Hippocampal formation (tissue), 2 donors: ENCODE data around the gene CCNI2.
"Not testable (repeated sequence)": the region's sequence is repeated elsewhere in the genome, so short reads cannot be mapped to it uniquely, and the experiment has no call there.

Experiments
- DNase-seq, 2 donors: peaks; one replicate each; lab custom pipeline; 2025; lab: John Stamatoyannopoulos, UW

Gene CCNI2

GRCh38 chr5:132779961-132780360 is 32.7 kb downstream of the CCNI2 start:
- DNase-seq: peak; percentile 71 to 80

DNA sequence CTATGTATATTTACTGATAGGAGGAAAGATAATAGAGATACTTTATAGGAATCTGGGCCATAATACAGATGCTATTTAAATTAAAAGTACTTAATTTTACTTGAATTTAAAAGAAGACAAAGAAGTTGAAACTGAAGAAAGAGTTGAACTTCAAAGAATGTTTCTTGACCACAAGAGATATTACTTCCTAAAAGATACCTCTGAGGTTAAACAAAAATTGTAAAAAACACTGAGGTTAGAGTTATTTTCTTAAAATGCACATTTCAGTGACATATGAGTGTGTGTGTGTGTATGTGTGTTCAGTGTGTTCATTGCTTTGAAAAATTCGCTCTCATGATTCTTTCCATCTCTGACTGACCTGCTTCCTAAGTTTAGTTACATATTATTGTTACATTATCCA is 33.4 kb downstream of the CCNI2 start:
- no peak for DNase-seq

- no peak for DNase-seq
Measured at GRCh38 chr5:132781029-132781428, 33.8 kb downstream of the CCNI2 start.

DNA sequence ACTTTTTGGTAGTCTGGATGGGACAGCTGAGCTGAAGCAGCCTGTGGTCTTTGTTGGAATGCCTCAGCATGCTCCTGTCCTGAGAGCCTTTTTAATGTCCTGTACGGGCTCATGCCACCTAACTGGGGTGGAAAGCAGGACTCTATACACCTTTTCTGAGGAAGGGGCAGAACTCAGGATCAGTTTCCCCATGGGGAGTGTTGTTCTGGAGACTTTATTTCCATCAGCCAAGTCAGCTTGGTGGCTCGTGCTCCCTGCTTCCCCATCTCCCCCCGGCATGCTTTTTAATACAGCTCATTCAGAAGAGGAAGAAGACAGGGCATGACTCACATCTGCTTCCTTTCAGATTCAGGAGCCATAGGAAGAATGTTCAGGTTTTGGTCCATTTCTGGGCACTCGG is 34.9 kb downstream of the CCNI2 start:
- peak in 1 of 2 donors; percentile 51 for DNase-seq

- no peak for DNase-seq
Measured at GRCh38 chr5:132785365-132785764, 38.1 kb downstream of the CCNI2 start.

DNA sequence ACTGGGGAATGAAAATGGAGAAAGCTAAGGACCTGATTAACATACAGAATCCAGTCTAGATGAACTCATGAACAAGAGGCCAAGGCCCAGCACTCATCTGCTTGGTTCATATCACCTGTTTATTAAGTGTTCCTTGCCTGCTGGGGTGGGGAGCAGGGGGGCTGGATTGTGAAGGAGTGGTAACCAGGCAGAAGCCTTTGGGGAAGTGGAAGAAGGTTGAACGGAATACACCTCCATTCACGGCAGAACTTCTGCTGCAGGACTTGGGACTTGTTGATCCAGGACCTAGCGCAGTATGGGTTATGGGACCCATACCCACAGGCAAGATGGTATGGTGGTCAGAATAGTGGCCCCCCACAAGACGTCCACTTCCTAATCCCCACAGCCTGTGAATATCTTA is 38.6 kb downstream of the CCNI2 start:
- DNase-seq: no peak

GRCh38 chr5:132787076-132787475 is 39.9 kb downstream of the CCNI2 start:
- DNase-seq: no peak

DNA sequence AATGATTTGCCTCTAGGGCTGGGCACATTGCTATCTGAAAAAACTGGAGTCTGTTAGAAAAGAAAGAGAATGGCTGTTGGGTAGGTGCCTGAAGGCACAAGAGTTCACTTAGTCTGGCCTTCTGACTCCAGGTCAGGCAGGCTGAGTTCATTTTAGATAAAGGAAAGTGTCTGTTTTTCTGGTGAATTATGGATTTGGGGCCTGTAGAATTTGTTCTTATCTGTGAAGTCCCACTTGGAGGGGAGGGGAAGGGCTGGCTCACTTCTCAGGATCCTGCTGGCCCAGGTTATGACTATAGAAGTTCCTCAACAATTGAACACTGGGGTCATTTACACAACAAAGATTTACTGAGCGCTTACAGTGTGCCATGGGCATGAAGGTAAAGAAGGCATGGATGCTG is 41.3 kb downstream of the CCNI2 start:
- no peak for DNase-seq

GRCh38 chr5:132788990-132789886 is 42.0 kb downstream of the CCNI2 start:
- no peak for DNase-seq

GRCh38 chr5:132790201-132790865 is 43.1 kb downstream of the CCNI2 start:
- DNase-seq: peak in 1 of 2 donors; percentile 64

DNA sequence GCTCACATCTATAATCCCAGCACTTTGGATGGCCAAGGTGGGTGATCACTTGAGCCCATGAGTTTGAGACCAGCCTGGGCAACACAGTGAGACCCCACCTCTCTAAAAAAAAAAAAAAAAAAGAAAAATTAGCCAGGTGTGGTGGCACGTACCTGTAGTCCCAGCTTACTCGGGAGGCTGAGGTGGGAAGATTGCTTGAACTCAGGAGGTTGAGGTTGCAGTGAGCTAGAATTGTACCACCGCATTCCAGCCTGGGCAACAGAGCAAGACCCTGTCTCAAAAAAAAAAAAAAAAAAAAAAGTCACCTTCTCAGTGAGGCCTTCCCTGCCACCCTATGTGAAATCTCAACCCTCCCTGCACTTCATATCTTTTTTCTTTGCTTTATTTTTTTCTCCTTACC is 43.8 kb downstream of the CCNI2 start:
- DNase-seq: no peak

- peak; percentile 75 to 90 for DNase-seq
Measured at GRCh38 chr5:132797651-132798050, 50.4 kb downstream of the CCNI2 start.

DNA sequence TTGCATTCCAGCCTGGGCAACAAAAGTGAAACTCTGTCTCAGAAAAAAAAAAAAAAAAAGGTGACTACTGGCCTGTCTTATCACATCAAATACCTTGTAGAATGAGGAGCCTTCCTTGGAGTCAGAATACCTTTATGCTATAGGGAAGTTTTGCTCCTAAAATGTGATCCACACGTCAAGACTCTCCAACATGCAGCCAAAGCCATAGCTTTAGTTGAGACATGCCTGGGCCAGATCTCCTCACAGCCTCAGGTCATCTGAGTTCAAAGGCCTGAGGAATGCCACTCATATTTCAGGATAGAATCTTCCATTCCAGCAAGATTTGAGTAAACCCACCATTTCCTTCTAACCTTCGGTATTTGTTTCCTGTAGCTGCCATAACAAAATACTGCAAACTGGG is 52.2 kb downstream of the CCNI2 start:
- DNase-seq: no peak

DNA sequence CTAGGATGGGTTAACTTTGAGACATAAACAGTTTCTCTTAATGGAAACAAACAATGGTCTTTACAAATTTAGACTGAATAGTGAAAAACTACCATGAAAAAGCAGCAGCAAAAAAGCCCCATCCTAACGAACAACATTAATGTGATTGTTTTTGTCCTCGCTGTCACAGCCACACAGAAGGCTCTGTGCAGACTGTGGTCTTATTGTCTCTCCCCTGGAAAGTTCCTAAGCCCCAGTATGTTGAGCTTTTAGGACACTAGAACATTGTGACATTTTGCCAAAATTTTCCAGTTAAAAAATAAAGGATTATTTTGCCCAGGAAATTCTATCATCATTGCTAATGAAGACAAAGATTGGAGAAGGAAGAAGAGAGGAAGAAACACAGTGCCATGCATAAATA is 53.3 kb downstream of the CCNI2 start:
- DNase-seq: peak; percentile 59 to 93

GRCh38 chr5:132802044-132802684 is 54.9 kb downstream of the CCNI2 start:
- no peak for DNase-seq

- DNase-seq: not testable (repeated sequence)
Measured at GRCh38 chr5:132802685-132803066, 55.5 kb downstream of the CCNI2 start.
